Measurements from ENCODE around the gene QSOX2.
"Not testable (repeated sequence)": the region's sequence is repeated elsewhere in the genome, so short reads cannot be mapped to it uniquely, and the experiment has no call there.

Gene QSOX2

DNA sequence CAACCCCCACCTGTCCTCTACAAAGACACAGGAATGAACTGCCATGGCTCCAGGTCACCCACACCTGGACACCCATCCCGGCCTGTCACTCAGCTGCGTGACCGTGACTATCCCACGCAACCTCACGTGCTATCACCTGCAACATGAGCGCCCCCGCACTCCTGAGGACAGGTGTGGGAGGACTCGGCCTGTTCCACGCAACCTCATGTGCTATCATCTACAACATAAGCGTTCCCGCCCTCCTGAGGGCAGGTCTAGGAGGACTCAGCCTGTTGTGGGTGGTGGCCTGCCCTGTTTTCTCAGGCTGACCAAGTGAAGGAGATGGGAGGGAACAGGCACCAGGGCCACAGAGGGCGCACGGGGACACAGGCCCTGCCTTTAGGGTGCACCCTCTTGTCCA, 4.1 kb downstream of the QSOX2 start:
- in situ Hi-C loops (cut with HindIII; ENCODE audit: low pct_unique_long_range_greater_than_20kb, low sequenced_read_pairs) = no loop called here
- no peak for DNase-seq (ENCODE audit: low read depth in 1 of 2, low spot score in 1 of 2)
- TF ChIP-seq JUND (IDR thresholded peaks at IDR 0.05; ENCODE audit: low read depth) = no peak

- DNase-seq (ENCODE audit: low read depth in 1 of 2, low spot score in 1 of 2) = no peak
- TF ChIP-seq JUND (IDR thresholded peaks at IDR 0.05; ENCODE audit: low read depth) = no peak
- in situ Hi-C loops (cut with HindIII; ENCODE audit: low pct_unique_long_range_greater_than_20kb, low sequenced_read_pairs) = no loop called here
Measured at GRCh38 chr9:136240941-136241340, 4.7 kb downstream of the QSOX2 start.

GRCh38 chr9:136239983-136240330, 5.7 kb downstream of the QSOX2 start:
- DNase-seq (ENCODE audit: low read depth in 1 of 2, low spot score in 1 of 2) = no peak
- TF ChIP-seq JUND (IDR thresholded peaks at IDR 0.05; ENCODE audit: low read depth) = no peak
- in situ Hi-C loops (cut with HindIII; ENCODE audit: low pct_unique_long_range_greater_than_20kb, low sequenced_read_pairs) = no loop called here

GRCh38 chr9:136239135-136239982, 6.3 kb downstream of the QSOX2 start:
- DNase-seq (ENCODE audit: low read depth in 1 of 2, low spot score in 1 of 2) = no peak
- in situ Hi-C loops (cut with HindIII; ENCODE audit: low pct_unique_long_range_greater_than_20kb, low sequenced_read_pairs) = no loop called here
- TF ChIP-seq JUND (IDR thresholded peaks at IDR 0.05; ENCODE audit: low read depth) = no peak

- no peak for DNase-seq (ENCODE audit: low read depth in 1 of 2, low spot score in 1 of 2)
Measured at GRCh38 chr9:136238342-136238732, 7.3 kb downstream of the QSOX2 start.

GRCh38 chr9:136237486-136238341, 7.9 kb downstream of the QSOX2 start:
- in situ Hi-C loops (cut with HindIII; ENCODE audit: low pct_unique_long_range_greater_than_20kb, low sequenced_read_pairs) = no loop called here
- TF ChIP-seq JUND (IDR thresholded peaks at IDR 0.05; ENCODE audit: low read depth) = no peak
- no peak for DNase-seq (ENCODE audit: low read depth in 1 of 2, low spot score in 1 of 2)

More at GRCh38 chr9:136238342-136238732, 7.3 kb downstream of the QSOX2 start:
- no peak for TF ChIP-seq JUND (IDR thresholded peaks at IDR 0.05; ENCODE audit: low read depth)
- in situ Hi-C loops (cut with HindIII; ENCODE audit: low pct_unique_long_range_greater_than_20kb, low sequenced_read_pairs) = no loop called here

- in situ Hi-C loops (cut with HindIII; ENCODE audit: low pct_unique_long_range_greater_than_20kb, low sequenced_read_pairs); DNase-seq (ENCODE audit: low read depth in 1 of 2, low spot score in 1 of 2): not testable (repeated sequence)
Measured at GRCh38 chr9:136236471-136237410, 8.9 kb downstream of the QSOX2 start.

GRCh38 chr9:136235709-136236455, 9.7 kb downstream of the QSOX2 start:
- TF ChIP-seq JUND (IDR thresholded peaks at IDR 0.05; ENCODE audit: low read depth) = no peak
- no peak for DNase-seq (ENCODE audit: low read depth in 1 of 2, low spot score in 1 of 2)
- in situ Hi-C loops (cut with HindIII; ENCODE audit: low pct_unique_long_range_greater_than_20kb, low sequenced_read_pairs) = no loop called here

DNA sequence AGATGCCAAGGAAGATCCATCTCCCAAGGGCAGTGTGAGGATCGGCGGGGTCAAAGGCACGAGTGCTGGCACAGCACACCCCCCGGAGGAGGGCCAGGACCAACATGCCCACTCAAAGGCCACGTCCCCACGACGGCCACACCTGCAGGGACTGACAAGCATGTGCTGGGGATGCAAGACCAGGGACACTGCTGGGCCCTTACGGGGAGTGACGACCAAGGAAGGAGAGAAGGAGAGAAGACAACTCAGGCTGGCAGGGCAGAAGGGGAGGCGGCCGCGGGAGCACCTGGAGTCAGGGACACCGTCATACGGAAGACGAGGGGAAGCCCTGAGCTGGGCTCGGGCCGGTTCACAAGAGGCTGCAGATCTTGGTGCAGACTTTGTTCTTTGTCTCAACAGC, 10.4 kb downstream of the QSOX2 start:
- no peak for TF ChIP-seq JUND (IDR thresholded peaks at IDR 0.05; ENCODE audit: low read depth)
- in situ Hi-C loops (cut with HindIII; ENCODE audit: low pct_unique_long_range_greater_than_20kb, low sequenced_read_pairs) = no loop called here

DNA sequence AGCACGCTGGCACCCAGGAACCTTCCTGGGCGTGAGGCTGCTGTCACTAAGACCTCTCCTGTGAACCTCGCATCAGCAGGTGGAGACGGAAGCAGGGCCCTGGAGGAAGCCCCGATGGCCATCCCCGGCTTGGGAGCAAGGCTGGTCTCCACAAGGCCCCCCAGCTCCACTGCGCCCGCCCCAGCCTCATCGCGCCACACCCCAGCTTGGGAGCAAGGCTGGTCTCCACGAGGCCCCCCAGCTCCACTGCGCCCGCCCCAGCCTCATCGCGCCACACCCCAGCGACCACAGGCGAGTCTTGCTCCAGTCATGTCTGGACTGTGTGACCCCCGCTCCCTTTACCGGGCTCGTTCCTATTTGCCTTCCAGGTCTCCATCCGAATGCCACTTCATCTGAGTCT, 11.0 kb downstream of the QSOX2 start:
- in situ Hi-C loops (cut with HindIII; ENCODE audit: low pct_unique_long_range_greater_than_20kb, low sequenced_read_pairs) = no loop called here
- no peak for TF ChIP-seq JUND (IDR thresholded peaks at IDR 0.05; ENCODE audit: low read depth)
- DNase-seq (ENCODE audit: low read depth in 1 of 2, low spot score in 1 of 2) = no peak

More for the DNA sequence above, 10.4 kb downstream of the QSOX2 start:
- DNase-seq (ENCODE audit: low read depth in 1 of 2, low spot score in 1 of 2) = no peak

DNA sequence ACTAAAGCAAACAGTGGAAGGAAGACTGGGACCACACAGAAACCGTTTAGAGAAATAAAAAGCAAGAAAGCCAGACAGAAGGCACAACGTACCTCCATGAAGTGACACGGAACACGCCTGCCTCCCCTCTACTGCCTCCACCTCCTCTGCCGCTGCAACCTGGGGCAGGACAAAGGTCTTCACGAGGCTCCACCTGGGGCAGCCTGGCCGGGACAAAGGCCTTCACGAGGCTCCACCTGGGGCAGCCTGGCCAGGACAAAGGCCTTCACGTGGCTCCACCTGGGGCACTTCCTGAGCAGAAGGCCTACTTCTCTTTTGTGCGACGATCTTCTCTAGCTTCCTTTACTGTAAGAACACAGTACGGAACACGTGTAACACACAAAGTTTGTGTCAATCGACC, 11.7 kb downstream of the QSOX2 start:
- TF ChIP-seq JUND (IDR thresholded peaks at IDR 0.05; ENCODE audit: low read depth) = no peak
- in situ Hi-C loops (cut with HindIII; ENCODE audit: low pct_unique_long_range_greater_than_20kb, low sequenced_read_pairs) = no loop called here
- no peak for DNase-seq (ENCODE audit: low read depth in 1 of 2, low spot score in 1 of 2)

GRCh38 chr9:136233411-136233810, 12.2 kb downstream of the QSOX2 start:
- TF ChIP-seq JUND (IDR thresholded peaks at IDR 0.05; ENCODE audit: low read depth) = no peak
- in situ Hi-C loops (cut with HindIII; ENCODE audit: low pct_unique_long_range_greater_than_20kb, low sequenced_read_pairs) = no loop called here

More at GRCh38 chr9:136233411-136233810, 12.2 kb downstream of the QSOX2 start:
- no peak for DNase-seq (ENCODE audit: low read depth in 1 of 2, low spot score in 1 of 2)

Data from T47D (cell line).